ENCODE results near the gene KYAT1.
"Not testable (repeated sequence)": the region's sequence is repeated elsewhere in the genome, so short reads cannot be mapped to it uniquely, and the experiment has no call there.

Gene KYAT1

DNA sequence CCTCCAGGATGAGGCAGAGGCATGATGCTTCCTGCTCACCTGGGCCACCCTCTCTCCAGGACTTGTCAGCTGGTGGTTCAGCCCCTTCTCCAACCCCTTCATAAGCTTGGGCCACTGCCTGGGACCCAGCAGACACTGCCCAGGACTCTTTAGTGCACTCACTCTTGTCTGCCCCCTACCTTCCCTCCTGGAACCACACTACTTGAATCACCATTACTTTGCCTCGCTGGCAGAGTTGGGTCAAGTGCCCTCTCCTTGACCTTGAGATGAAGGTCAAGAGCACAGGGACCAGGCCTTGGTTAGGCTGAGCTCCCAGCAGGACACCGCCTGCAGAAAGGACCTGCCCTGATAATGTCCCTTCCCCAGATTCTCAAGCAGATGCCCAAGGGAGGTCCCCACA lies 71.9 kb downstream of the KYAT1 start:
- DNase-seq = no peak

DNA sequence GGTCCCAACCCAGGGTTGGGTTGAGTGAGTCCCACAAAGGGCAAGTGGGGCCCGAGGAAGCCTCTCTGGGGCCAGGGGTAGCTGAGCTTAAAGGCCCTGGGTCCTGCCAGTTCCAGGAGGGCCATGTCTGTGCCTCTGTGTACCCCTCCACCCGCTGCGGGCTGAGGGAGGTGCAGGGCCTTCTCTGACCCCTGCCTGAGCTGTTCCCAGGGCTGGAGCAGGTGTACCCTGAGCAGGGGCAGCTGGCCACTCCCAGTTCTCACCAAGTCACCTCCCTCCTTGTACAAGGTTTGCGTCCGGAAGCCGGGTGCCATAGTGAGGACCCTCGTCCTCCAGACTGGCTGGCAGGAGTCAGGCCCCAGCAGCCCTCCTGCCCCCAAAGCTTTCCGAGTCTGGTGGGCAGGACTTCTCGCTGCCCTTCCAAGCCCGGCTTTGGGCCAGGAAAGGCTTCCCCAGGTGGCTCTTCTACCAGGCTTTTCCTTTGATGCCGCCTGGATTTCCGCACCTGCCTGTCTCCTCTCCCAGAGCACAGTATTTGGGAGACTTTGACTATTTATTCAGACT lies 72.6 kb downstream of the KYAT1 start:
- DNase-seq = no peak

DNA sequence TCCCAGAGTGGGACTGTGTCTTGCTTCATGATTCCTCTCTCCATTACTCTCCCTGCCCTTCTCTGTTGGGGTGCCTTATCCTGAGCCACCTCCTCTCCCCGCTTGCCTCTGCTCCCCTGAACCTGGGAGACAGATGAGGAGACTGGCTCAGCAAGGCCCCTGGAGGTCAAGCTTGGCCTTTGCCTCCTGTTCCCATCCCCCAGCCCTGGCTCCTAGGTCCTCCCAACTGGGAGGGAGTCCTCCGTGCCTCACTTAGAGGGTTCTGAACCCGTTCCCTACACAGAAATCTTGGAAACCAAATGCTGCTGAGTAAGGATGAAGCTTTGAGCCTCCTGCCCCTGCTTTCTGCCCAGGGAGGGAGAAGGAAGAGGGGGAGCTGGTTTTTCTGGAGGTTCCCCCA lies 73.2 kb downstream of the KYAT1 start:
- DNase-seq = no peak

DNA sequence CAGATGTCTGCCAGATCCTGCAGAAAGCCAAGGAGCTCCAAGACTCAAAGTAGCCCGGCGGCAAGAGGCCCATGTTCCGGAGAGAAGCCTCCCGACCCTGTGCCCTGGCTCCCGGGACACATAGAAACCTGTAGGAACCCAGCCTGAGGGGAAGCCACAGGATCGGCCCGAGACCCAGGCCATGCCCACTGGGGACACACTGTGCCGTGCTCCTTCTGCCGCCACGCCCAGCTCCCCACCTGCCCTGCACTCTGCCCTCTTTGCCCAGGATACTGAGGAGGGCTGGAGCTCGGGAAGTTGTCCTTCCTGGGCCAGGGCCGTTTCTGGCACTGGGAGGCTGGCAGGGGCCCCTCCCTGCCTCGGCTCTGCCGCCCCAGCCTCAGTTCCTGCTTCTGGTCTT lies 73.9 kb downstream of the KYAT1 start:
- DNase-seq = no peak

DNA sequence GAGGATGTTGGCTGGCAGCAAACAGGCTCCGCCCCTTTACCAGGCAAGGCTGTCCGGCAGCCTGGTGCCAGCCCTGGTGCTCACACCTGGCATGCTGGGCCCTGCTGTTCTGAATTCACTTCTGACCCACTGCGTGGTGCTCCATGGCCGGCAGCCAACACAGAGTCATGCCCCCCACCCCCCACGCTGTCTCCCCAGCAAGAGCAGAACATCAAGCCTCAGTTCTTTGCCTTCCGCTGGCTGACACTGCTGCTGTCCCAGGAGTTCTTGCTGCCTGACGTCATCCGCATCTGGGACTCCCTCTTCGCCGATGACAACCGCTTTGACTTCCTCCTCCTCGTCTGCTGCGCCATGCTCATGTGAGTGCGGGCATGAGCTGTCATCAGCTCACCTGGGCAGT lies 76.1 kb downstream of the KYAT1 start:
- DNase-seq = no peak

DNA sequence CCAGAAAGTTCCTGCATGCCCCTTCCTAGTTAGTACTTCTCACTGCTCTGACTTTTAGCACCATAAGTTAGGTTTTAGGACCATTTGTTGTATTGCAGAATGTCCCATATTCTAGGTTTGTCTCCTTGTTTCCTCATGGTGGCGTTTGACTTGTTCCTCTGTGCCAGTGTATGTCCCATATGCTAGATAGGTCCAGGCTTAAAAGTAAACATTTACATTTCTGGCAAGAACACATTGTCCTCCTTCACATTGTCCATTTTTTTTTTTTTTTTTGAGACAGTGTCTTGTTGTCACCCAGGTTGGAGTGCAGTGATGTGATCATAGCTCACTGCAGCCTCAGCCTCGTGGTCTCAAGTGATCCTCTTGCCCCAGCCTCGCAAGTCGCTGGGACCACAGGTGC lies 79.3 kb downstream of the KYAT1 start:
- DNase-seq = no peak

DNA sequence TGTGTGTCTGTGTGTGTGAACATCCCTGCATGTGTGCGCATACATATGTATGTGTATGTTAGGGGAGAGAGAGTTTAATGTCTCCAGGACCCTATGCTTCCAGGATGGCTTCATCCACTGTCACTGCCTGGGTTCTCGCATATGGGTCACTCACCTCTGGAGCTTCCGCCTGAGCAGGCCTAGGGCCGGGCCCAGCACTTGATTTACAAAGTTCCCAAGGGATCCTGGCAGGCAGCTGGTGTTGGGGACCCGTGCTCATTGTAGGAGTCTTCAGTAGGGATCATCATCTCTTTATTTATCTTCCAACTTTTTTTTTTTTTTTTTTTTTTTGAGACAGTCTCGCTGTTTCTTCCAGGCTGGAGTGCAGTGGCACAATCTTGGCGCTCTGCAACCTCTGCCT lies 81.7 kb downstream of the KYAT1 start:
- no peak for DNase-seq

DNA sequence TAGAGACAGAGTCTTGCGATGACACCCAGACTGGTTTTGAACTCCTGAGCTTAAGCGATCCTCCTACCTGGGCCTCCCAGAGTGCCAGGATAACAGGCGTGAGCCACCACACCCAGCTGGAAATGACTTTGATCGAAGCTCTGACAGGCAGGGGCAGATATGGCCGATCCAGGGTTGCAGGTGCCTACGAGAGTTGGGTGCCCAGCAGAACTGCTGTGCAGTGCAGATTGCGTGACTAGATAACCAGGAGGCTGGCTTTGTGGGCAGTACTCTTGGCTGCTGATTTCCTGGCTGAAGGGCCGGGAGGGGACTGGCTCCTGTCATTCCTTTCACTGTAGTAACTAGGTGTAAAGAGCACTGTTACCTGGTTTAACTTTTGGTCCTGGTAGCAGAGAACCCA lies 82.9 kb downstream of the KYAT1 start:
- DNase-seq = no peak

DNA sequence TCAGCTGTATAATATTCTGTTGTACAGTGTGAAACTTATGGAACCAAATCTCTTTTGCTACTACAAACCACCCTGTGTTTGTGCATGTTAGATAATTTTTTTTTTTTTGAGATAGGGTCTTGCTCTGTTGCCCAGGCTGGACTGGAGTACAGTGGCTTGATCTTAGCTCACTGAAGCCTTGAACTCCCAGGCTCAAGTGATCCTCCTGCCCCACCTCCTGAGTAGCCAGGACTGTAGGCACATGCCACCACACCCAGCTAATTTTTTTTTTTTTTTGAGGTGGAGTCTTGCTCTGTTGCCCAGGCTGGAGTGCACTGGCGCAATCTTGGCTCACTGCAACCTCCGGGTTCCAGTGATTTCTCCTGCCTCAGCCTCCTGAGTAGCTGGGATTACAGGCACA lies 86.8 kb downstream of the KYAT1 start:
- not testable (repeated sequence) for DNase-seq

DNA sequence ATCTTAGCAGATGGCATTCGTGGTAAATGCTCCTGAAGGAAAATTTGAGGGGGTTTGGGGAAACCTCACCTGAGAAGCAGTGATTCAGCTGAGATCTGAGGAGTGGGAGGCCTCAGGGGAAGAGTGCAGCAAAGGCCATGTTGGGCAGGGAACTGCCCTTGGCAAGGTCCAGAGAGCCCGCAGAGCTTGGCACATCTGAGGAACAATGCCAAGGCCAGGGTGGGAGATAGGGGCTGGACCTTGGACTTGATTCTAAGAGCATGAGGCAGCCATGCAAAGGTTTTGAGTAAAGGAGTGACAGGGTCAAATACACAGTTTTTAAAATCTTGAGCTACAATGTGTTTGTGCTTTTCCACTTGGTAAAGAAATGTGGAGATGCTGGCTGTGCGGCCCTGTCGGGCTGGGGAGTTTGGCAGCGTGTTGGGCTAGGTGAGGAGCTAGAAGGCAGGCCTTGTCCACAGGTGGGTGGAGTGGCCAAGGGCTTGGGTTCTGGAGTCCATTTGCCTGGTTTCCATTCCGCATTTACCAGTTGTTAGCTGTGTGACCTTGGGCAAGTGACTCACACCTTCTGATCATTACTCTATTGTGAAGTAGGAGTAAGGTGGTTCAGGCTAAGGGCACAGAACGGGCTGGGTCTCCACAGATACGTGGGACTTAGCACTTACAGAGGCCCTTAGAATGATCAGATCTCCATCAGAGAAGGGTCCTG lies 88.6 kb downstream of the KYAT1 start:
- no peak for DNase-seq

DNA sequence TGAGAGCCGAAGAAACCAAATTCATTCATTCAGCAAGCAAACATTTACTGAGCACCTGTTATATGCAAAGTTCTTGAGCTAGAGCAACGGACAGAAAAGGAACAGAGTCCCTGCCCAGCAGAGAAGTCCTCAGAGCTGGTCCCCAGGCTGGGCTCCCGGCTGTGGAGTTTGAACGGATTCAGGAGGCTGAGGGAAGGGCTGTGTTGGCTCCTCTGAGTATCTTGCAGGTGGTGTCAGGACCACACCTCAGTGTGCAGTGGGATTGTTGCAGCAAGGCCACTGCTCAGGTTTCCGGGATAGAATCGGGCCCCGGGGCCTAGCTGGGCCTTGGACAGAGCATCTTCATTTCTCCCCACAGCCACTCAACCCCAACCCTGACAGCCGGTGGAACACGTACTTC lies 89.6 kb downstream of the KYAT1 start:
- no peak for DNase-seq

DNA sequence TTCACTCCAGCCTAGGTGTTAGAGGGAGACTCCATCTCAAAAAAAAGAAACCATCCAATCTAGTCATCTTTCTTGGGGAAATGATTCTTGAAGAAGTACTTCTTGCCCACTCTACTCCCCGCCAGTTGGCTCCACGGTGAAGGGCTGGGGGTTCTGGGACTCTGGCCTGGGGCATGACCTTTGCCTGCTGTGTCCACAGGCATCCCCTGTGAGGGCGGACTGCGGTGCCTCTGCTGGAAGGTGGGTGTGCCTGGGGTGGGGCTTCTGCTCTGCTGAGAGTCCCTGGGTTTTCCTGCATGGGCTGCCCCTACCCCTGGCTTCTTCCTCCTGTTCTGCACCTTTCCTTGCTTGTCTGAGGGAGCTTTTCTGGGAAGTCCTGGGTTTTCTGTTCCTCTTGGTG lies 91.2 kb downstream of the KYAT1 start:
- no peak for DNase-seq

DNA sequence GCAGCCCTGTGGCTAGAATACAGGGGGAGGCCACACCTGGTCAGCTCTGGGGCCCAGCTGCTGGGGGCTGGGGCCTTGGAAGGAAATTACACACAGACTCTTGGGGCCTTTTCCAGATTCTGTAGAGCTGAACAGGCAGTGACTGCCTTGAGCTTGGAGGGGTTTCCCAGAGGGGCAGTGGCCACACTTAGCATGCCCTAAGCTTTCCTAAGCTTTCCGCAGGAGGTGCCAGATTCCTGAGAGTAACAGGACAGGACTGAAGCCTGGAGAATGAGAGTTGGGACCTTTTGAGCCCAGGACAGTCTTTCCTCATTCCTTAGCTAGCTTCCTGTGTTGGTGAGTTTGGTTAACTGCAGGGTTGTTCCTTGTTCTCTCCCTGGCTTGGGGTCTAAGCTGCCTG lies 93.3 kb downstream of the KYAT1 start:
- DNase-seq = no peak

DNA sequence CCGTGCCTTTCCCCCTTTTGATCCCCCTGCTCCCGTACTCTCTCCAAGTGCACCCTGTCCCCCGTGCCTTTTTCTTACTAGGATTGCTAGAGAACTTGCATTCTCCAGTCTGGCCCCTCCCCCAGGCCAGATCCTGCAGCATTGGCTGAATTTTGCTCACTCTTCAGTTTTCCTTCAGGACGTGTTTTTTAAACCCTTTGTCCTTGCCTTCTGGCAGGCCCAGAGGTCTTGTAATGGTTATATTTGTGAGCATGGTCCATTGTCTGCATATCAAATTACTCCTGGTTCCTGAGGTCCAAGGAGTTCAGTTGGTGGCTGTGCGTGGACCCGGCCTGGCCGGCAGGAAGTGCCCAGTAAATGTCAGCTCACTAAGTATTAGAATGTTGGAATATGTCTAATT lies 94.1 kb downstream of the KYAT1 start:
- peak; percentile 41 for DNase-seq

DNA sequence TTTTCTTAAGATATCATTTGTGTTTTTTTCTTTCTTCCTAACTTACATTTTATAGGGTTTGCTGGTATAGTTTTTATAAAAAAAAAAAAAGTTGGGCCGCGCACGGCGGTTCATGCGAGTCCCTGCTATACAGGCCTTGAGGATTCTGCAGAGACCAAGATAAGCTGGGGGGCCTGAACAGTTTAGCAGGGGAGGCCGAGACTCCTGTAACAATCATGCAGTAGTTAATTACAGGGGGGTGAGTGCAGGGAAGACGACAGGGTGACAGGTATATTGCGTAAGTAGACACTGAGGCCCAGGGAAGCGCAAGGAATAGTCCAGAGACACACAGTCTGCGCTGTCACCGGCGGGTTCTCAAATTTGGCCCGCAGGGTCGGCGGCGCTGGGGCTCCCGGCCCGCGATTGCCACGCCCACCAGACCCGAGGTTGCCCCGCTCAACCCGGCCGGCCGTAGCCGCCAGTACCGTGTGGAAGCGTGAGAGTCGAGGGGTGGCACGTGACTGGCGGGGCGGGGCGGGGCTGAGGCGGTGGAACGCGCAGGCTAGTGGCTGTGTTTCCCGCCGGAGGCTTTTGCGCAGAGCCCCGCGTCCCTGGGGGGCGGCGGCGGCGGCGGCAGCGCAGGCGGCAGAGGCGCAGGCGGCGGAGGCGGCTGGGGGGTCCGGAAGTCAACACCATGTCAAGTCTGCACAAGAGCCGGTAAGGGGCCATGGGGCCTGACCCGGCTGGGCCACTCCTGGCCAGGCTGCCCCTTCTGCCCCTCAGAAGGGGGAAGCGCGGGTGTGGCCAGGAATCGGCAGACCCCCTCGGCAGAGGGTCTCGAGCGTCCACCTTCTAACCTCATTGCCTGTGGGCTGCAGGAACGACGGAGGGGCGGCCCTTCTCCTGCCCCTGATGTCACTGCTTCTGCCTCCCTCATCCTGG lies 94.8 kb downstream of the KYAT1 start, which contains the start of gene TBC1D13:
Gene TBC1D13, plus strand, starts transcription at position 573 of the 921 bp plus-strand sequence. Its CDS starts 101 bp downstream, at position 674.
- DNase-seq = peak; percentile 94

DNA sequence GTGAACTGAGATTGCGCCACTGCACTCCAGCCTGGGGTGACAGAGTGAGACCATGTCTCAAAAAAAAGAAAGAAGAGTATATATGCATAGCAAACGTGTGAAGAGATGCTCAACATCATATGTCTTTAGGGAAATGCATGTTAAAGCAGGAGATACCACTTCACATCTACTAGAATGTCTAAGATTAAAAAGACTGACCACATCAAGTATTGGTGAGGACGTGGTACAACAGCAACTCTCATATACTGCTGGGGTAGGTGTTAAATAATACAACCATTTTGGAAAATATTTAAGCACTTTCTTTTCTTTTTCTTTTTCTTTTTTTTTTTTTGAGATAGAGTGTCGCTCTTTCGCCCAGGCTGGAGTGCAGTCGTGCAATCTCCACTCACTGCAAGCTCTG lies 96.3 kb downstream of the KYAT1 start:
- no peak for DNase-seq
